Mesenchymal stem cell (in vitro differentiated cells and primary cell): ENCODE results near the gene PITPNM2.
A peak's percentile ranks its signal among the peaks of the same experiment; 100 is the strongest.

Experiments used
- DNase-seq: peaks from one replicate; pipeline ENCODE4 v3.0.0-alpha.2; 2013
- H2AFZ ChIP-seq: one replicate; pipeline ENCODE4 v1.6.1; 2013; ENCODE audit warnings: low read depth, mild to moderate bottlenecking, control low read depth, inconsistent platforms, low read length, moderate library complexity
- H2AK5ac ChIP-seq: 2 replicates; pipeline ENCODE4 v1.6.1; 2013; ENCODE audit warnings: low read length, moderate library complexity, mild to moderate bottlenecking, inconsistent platforms; ENCODE audit not compliant: severe bottlenecking
- H2BK120ac ChIP-seq: one replicate; pipeline ENCODE4 v1.6.1; 2013; ENCODE audit warnings: low read depth, mild to moderate bottlenecking, inconsistent platforms, low read length, moderate library complexity
- H2BK12ac ChIP-seq, 2 experiments: one replicate each; pipeline ENCODE4 v1.6.1; 2013; ENCODE audit warnings: inconsistent platforms in 2 of 2, low read length in 2 of 2, mild to moderate bottlenecking in 2 of 2, moderate library complexity in 2 of 2, control low read depth in 1 of 2
- H2BK15ac ChIP-seq: one replicate; pipeline ENCODE4 v1.6.1; 2013; ENCODE audit warnings: mild to moderate bottlenecking, low read depth, inconsistent platforms; ENCODE audit not compliant: poor library complexity, severe bottlenecking
- H2BK5ac ChIP-seq: 2 replicates; pipeline ENCODE4 v1.6.1; 2013; ENCODE audit warnings: low read depth, mild to moderate bottlenecking, low read length, control low read depth, inconsistent platforms; ENCODE audit not compliant: poor library complexity, severe bottlenecking
- H3K14ac ChIP-seq, 2 experiments: one replicate each; pipeline ENCODE4 v1.6.1; 2013; ENCODE audit warnings: inconsistent platforms in 2 of 2, low read length in 2 of 2, control low read depth in 1 of 2, mild to moderate bottlenecking in 1 of 2, moderate library complexity in 1 of 2
- H3K18ac ChIP-seq, 2 experiments: one replicate each; pipeline ENCODE4 v1.6.1; 2013; ENCODE audit warnings: inconsistent platforms in 2 of 2, low read length in 2 of 2, control low read depth in 1 of 2, low read depth in 1 of 2, mild to moderate bottlenecking in 1 of 2
- H3K23ac ChIP-seq, 2 experiments: one replicate each; pipeline ENCODE4 v1.6.1; 2013; ENCODE audit warnings: inconsistent platforms in 2 of 2, low read length in 2 of 2, mild to moderate bottlenecking in 2 of 2, moderate library complexity in 2 of 2, control low read depth in 1 of 2
- H3K27ac ChIP-seq: 2 replicates; pipeline ENCODE4 v1.5.1; 2013; ENCODE audit warnings: mild to moderate bottlenecking, moderate library complexity, low read length, control low read depth, inconsistent platforms; ENCODE audit not compliant: poor library complexity, severe bottlenecking
- H3K27me3 ChIP-seq, 2 experiments: 2 replicates each; pipeline versions ENCODE4 v1.6.1 to v1.7.0; 2013; ENCODE audit warnings: low read length in 2 of 2, mild to moderate bottlenecking in 2 of 2, moderate library complexity in 2 of 2, control low read depth in 1 of 2, inconsistent platforms in 1 of 2; ENCODE audit not compliant: control insufficient read depth in 1 of 2, insufficient read depth in 1 of 2
- H3K36me3 ChIP-seq, 2 experiments: 2 replicates each; pipeline versions ENCODE4 v1.6.1 to v1.7.0; 2013; ENCODE audit warnings: low read length in 2 of 2, control low read depth in 1 of 2, inconsistent platforms in 1 of 2, low read depth in 1 of 2, mild to moderate bottlenecking in 1 of 2; ENCODE audit not compliant: insufficient read depth in 2 of 2, control insufficient read depth in 1 of 2
- H3K4ac ChIP-seq, 2 experiments: one replicate each; pipeline ENCODE4 v1.6.1; 2013; ENCODE audit warnings: inconsistent platforms in 2 of 2, low read length in 2 of 2, mild to moderate bottlenecking in 2 of 2, moderate library complexity in 2 of 2, control low read depth in 1 of 2, low read depth in 1 of 2
- H3K4me1 ChIP-seq: 2 replicates; pipeline ENCODE4 v1.6.1; 2013; ENCODE audit warnings: low read depth, low read length, control low read depth; ENCODE audit not compliant: control insufficient read depth, insufficient read depth
- H3K4me2 ChIP-seq: 2 replicates; pipeline ENCODE4 v1.6.1; 2013; ENCODE audit warnings: low read length, mild to moderate bottlenecking, inconsistent platforms; ENCODE audit not compliant: poor library complexity, severe bottlenecking
- H3K4me3 ChIP-seq, 2 experiments: 2 replicates each; pipeline versions ENCODE4 v1.5.1 to v1.7.0; 2013; ENCODE audit warnings: low read length in 2 of 2, mild to moderate bottlenecking in 2 of 2, control low read depth in 1 of 2, low read depth in 1 of 2; ENCODE audit not compliant: insufficient read depth in 1 of 2
- H3K79me1 ChIP-seq: replicated peaks from 2 replicates; pipeline ENCODE4 v1.6.1; 2013; ENCODE audit warnings: mild to moderate bottlenecking, control low read depth, low read length, inconsistent platforms; ENCODE audit not compliant: poor library complexity, severe bottlenecking
- H3K9ac ChIP-seq: 2 replicates; pipeline ENCODE4 v1.7.0; 2013; ENCODE audit warnings: mild to moderate bottlenecking, low read length, moderate library complexity
- H3K9me3 ChIP-seq: 2 replicates; pipeline ENCODE4 v1.7.0; 2013; ENCODE audit warnings: mild to moderate bottlenecking, low read length; ENCODE audit not compliant: control insufficient read depth
- H4K8ac ChIP-seq: one replicate; pipeline ENCODE4 v1.6.1; 2013; ENCODE audit warnings: inconsistent platforms, mild to moderate bottlenecking, low read length, moderate library complexity
- H4K91ac ChIP-seq: one replicate; pipeline ENCODE4 v1.6.1; 2013; ENCODE audit warnings: mild to moderate bottlenecking, low read length, inconsistent platforms
- WGBS: methylation state at CpG from one replicate; pipeline ENCODE4 v1.1.7; 2013; ENCODE audit warnings: mixed read lengths; 5-methylcytosine and 5-hydroxymethylcytosine counted together

The PITPNM2 gene

GRCh38 chr12:123108682-123109066 lies 42.2 kb downstream of the PITPNM2 start:
- Histone ChIP-seq H3K14ac (no peak overlapping the region), H2BK120ac (no peak overlapping the region), H3K4me3 (no peak overlapping the region), H3K36me3 (peaks cover 4 to 27% of the 10 kb centered on the region in 2 experiments), H4K91ac (no peak overlapping the region), H3K23ac (no peak overlapping the region), H3K79me1 (peaks cover 10% of the 10 kb centered on the region), H3K9me3 (no peaks in the 10 kb centered on the region), H2AK5ac (no peak overlapping the region), H2AFZ (no peak overlapping the region), H3K27ac (no peak overlapping the region), H3K18ac (no peak overlapping the region), H3K9ac (peak overlapping the region; percentile 50), H3K27me3 (no peaks in the 10 kb centered on the region), H2BK12ac (no peak overlapping the region), H3K4me1 (peaks cover 39% of the 10 kb centered on the region), H3K4ac (no peak overlapping the region), H2BK5ac (no peak overlapping the region), H2BK15ac (no peak overlapping the region), H4K8ac (no peak overlapping the region), H3K4me2 (no peak overlapping the region)
- no peak for DNase-seq
- WGBS: 97% methylated on average over 7 of the region's 7 CpGs

- no peak overlapping the region for H2BK120ac ChIP-seq
- no peak overlapping the region for H4K91ac ChIP-seq
- 96% methylated on average over 13 of the region's 13 CpGs for WGBS
- H3K36me3 ChIP-seq: peaks cover 4 to 27% of the 10 kb centered on the region in 2 experiments
- no peak overlapping the region for H3K23ac ChIP-seq
- H3K4me2 ChIP-seq: no peak overlapping the region
- H3K4me3 ChIP-seq: no peak overlapping the region
- H3K4me1 ChIP-seq: peaks cover 42% of the 10 kb centered on the region
- H3K9me3 ChIP-seq: no peaks in the 10 kb centered on the region
- H2BK12ac ChIP-seq: no peak overlapping the region
- H3K14ac ChIP-seq: no peak overlapping the region
- no peak overlapping the region for H2AK5ac ChIP-seq
- peaks cover 11% of the 10 kb centered on the region for H3K79me1 ChIP-seq
- H3K4ac ChIP-seq: no peak overlapping the region
- no peak overlapping the region for H3K27ac ChIP-seq
- no peak overlapping the region for H2AFZ ChIP-seq
- H2BK15ac ChIP-seq: no peak overlapping the region
- no peak overlapping the region for H3K9ac ChIP-seq
- DNase-seq: no peak
- H3K27me3 ChIP-seq: no peaks in the 10 kb centered on the region
- no peak overlapping the region for H3K18ac ChIP-seq
- no peak overlapping the region for H4K8ac ChIP-seq
- H2BK5ac ChIP-seq: no peak overlapping the region
These were observed 42.8 kb downstream of the PITPNM2 start for GRCh38 chr12:123107926-123108681.

GRCh38 chr12:123106640-123107359 lies 44.1 kb downstream of the PITPNM2 start:
- Histone ChIP-seq H3K9me3 (no peaks in the 10 kb centered on the region), H2BK5ac (no peak overlapping the region), H2AFZ (no peak overlapping the region), H3K79me1 (peaks cover 11% of the 10 kb centered on the region), H3K27ac (no peak overlapping the region), H3K4me1 (peaks cover 41% of the 10 kb centered on the region), H3K4me3 (no peak overlapping the region), H2BK15ac (no peak overlapping the region), H3K27me3 (no peaks in the 10 kb centered on the region), H3K4me2 (no peak overlapping the region), H2AK5ac (peak overlapping the region; percentile 25), H3K36me3 (peaks cover 4 to 30% of the 10 kb centered on the region in 2 experiments), H3K23ac (no peak overlapping the region), H4K91ac (no peak overlapping the region), H4K8ac (peak overlapping the region; percentile 30), H2BK120ac (no peak overlapping the region), H3K4ac (no peak overlapping the region), H3K14ac (peak overlapping the region in 1 of 2 experiments; percentile 56), H3K18ac (peak overlapping the region in 1 of 2 experiments; percentile 16), H2BK12ac (no peak overlapping the region), H3K9ac (no peak overlapping the region)
- no peak for DNase-seq
- WGBS: 71% methylated on average over 9 of the region's 9 CpGs

- Histone ChIP-seq H3K79me1 (peaks cover 4% of the 10 kb centered on the region), H3K4me2 (no peak overlapping the region), H3K27ac (peak overlapping the region; percentile 12), H3K23ac (no peak overlapping the region), H2BK120ac (no peak overlapping the region), H2AFZ (no peak overlapping the region), H4K91ac (no peak overlapping the region), H3K36me3 (peaks cover 4 to 30% of the 10 kb centered on the region in 2 experiments), H3K9ac (no peak overlapping the region), H3K27me3 (no peaks in the 10 kb centered on the region), H3K18ac (no peak overlapping the region), H2BK12ac (no peak overlapping the region), H2BK15ac (no peak overlapping the region), H2BK5ac (no peak overlapping the region), H3K4ac (no peak overlapping the region), H2AK5ac (peak overlapping the region; percentile 65), H4K8ac (no peak overlapping the region), H3K4me1 (peaks cover 36% of the 10 kb centered on the region), H3K4me3 (no peak overlapping the region), H3K14ac (no peak overlapping the region), H3K9me3 (no peaks in the 10 kb centered on the region)
- no peak for DNase-seq
- 76% methylated on average over 14 of the region's 14 CpGs for WGBS
These were observed 45.6 kb downstream of the PITPNM2 start for GRCh38 chr12:123105211-123105826.
